SK-N-SH (cell line): ENCODE measurements around the gene RPP30. TPM values are rescaled to one million over a fixed set of nuclear protein-coding genes. Genes with fewer than 3 reads are reported as not detected.

Experiments used
- CTCF ChIA-PET: fragments of 300-600, 350-600 bp; formaldehyde crosslinking; extraction: SDS; loops from one replicate; lab custom pipeline; 2021; lab: Yijun Ruan, JAX
- POLR2A ChIA-PET: fragments of 350-600 bp; sonication (Branson Sonifier 250); formaldehyde crosslinking; extraction: SDS; loops from one replicate; lab custom pipeline; 2020; ENCODE audit warnings: antibody characterized with exemption, inconsistent platforms; lab: Yijun Ruan, JAX
- DNase-seq: peaks from one replicate; pipeline ENCODE4 v3.0.0; 2012
- H2AFZ ChIP-seq: fragments of 200-600 bp; sonication (generic); 2 replicates; pipeline ENCODE4 v1.8.1; 2016; ENCODE audit warnings: antibody characterized with exemption, mild to moderate bottlenecking, low read depth
- H3F3A ChIP-seq: fragments of 200-600 bp; sonication (generic); replicated peaks from 2 replicates; pipeline ENCODE3; 2016; ENCODE audit warnings: antibody characterized with exemption, mild to moderate bottlenecking; ENCODE audit not compliant: insufficient read depth
- H3K27ac ChIP-seq, 2 experiments: fragments of 200-500 bp in 1 of 2; fragments of 200-600 bp in 1 of 2; sonication (Bioruptor generic) in 1 of 2; sonication (generic), shearing (Covaris generic) in 1 of 2; 2 replicates each; pipeline versions ENCODE4 v1.5.1 to v1.6.1; 2014 to 2016; ENCODE audit warnings: low read depth in 2 of 2, inconsistent platforms in 1 of 2, low read length in 1 of 2, mild to moderate bottlenecking in 1 of 2, mixed read lengths in 1 of 2
- H3K27me3 ChIP-seq: fragments of 200-600 bp; sonication (generic), shearing (Covaris generic); 2 replicates; pipeline ENCODE4 v1.6.1; 2016; ENCODE audit warnings: mixed run types; ENCODE audit not compliant: insufficient read depth
- H3K36me3 ChIP-seq, 2 experiments: fragments of 200-500 bp in 1 of 2; fragments of 200-600 bp in 1 of 2; sonication (Bioruptor generic) in 1 of 2; sonication (generic) in 1 of 2; replicated peaks in 1 of 2; 2 replicates each; pipeline versions ENCODE3 to v1.5.1; 2014 to 2016; ENCODE audit warnings: low read length in 1 of 2, mild to moderate bottlenecking in 1 of 2; ENCODE audit not compliant: insufficient read depth in 2 of 2, control insufficient read depth in 1 of 2
- H3K4me1 ChIP-seq, 2 experiments: fragments of 200-500 bp in 1 of 2; fragments of 200-600 bp in 1 of 2; sonication (Bioruptor generic) in 1 of 2; sonication (generic), shearing (Covaris generic) in 1 of 2; 2 replicates each; pipeline versions ENCODE4 v1.5.1 to v1.6.1; 2014 to 2016; ENCODE audit warnings: low read depth in 1 of 2, low read length in 1 of 2, mixed run types in 1 of 2; ENCODE audit not compliant: insufficient read depth in 2 of 2, control insufficient read depth in 1 of 2
- H3K4me2 ChIP-seq: fragments of 200-600 bp; sonication (generic), shearing (Covaris generic); 2 replicates; pipeline ENCODE4 v1.6.1; 2017; ENCODE audit warnings: mixed run types
- H3K4me3 ChIP-seq, 2 experiments: fragments of 200-500 bp in 1 of 2; fragments of 200-600 bp in 1 of 2; sonication (Bioruptor generic) in 1 of 2; sonication (generic), shearing (Covaris generic) in 1 of 2; 2 replicates each; pipeline versions ENCODE4 v1.5.1 to v1.8.1; 2014 to 2016; ENCODE audit warnings: low read depth in 2 of 2, inconsistent platforms in 1 of 2, low read length in 1 of 2, mild to moderate bottlenecking in 1 of 2, mixed read lengths in 1 of 2, moderate library complexity in 1 of 2
- H3K79me2 ChIP-seq: fragments of 200-600 bp; sonication (generic); 2 replicates; pipeline ENCODE4 v1.8.1; 2017; ENCODE audit warnings: mild to moderate bottlenecking; ENCODE audit not compliant: insufficient read depth
- H3K9ac ChIP-seq: fragments of 200-600 bp; sonication (generic); 2 replicates; pipeline ENCODE4 v1.6.1; 2017; ENCODE audit warnings: mixed run types
- H3K9me2 ChIP-seq: fragments of 200-600 bp; sonication (generic); 2 replicates; pipeline ENCODE4 v1.6.1; 2017; ENCODE audit warnings: mixed run types
- H3K9me3 ChIP-seq: fragments of 200-600 bp; sonication (generic); 2 replicates; pipeline ENCODE4 v1.6.1; 2017; ENCODE audit warnings: mixed run types, mild to moderate bottlenecking, moderate library complexity
- H4K20me1 ChIP-seq: fragments of 200-600 bp; sonication (generic); 2 replicates; pipeline ENCODE4 v1.6.1; 2017; ENCODE audit warnings: mild to moderate bottlenecking, mixed run types; ENCODE audit not compliant: insufficient read depth
- CHD2 ChIP-seq: fragments of 150-350 bp; IDR thresholded peaks from 2 replicates; pipeline ENCODE4 v1.6.1; 2018; ENCODE audit warnings: low read length; ENCODE audit not compliant: partially characterized antibody
- CTCF ChIP-seq: fragments of 200-600 bp; sonication (generic); IDR thresholded peaks from 2 replicates; pipeline ENCODE4 v1.6.1; 2017; ENCODE audit warnings: antibody characterized with exemption, mild to moderate bottlenecking, moderate library complexity
- EP300 ChIP-seq, 2 experiments: IDR thresholded peaks; 2 replicates each; pipeline versions ENCODE4 v1.4.0 to v1.6.1; 2012; ENCODE audit warnings: borderline replicate concordance in 1 of 2, low read depth in 1 of 2, low read length in 1 of 2
- EZH2phosphoT487 ChIP-seq: fragments of 200-600 bp; sonication (generic); IDR thresholded peaks from 2 replicates; pipeline ENCODE4 v1.6.1; 2017; ENCODE audit warnings: low read depth, mixed run types, mild to moderate bottlenecking, antibody characterized with exemption, moderate library complexity, borderline replicate concordance
- FOSL2 ChIP-seq: IDR thresholded peaks from 2 replicates; pipeline ENCODE4 v1.4.0; 2012; ENCODE audit warnings: low read depth, mild to moderate bottlenecking, moderate library complexity, borderline replicate concordance
- FOXJ3 ChIP-seq: sonication (generic); formaldehyde crosslinking; IDR thresholded peaks from 2 replicates; pipeline ENCODE4 v1.5.1; 2020; ENCODE audit warnings: mild to moderate bottlenecking, missing genetic modification reagents
- GATA2 ChIP-seq: sonication (generic); formaldehyde crosslinking; IDR thresholded peaks from 2 replicates; pipeline ENCODE4 v1.5.0; 2020; ENCODE audit warnings: mild to moderate bottlenecking, missing genetic modification reagents
- JUND ChIP-seq: IDR thresholded peaks from 2 replicates; pipeline ENCODE4 v1.4.0; 2012
- MEF2A ChIP-seq: IDR thresholded peaks from 2 replicates; pipeline ENCODE4 v1.4.0; 2012; ENCODE audit warnings: low read depth, borderline replicate concordance
- NFIC ChIP-seq: IDR thresholded peaks from 2 replicates; pipeline ENCODE4 v1.4.0; 2012; ENCODE audit warnings: borderline replicate concordance
- RAD21 ChIP-seq: IDR thresholded peaks from 2 replicates; pipeline ENCODE4 v1.6.1; 2012; ENCODE audit warnings: mild to moderate bottlenecking, low read length
- RCOR1 ChIP-seq: fragments of 150-350 bp; IDR thresholded peaks from 2 replicates; pipeline ENCODE4 v1.6.1; 2017; ENCODE audit warnings: antibody characterized with exemption, low read length
- RXRA ChIP-seq: IDR thresholded peaks from 2 replicates; pipeline ENCODE4 v1.4.0; 2012; ENCODE audit warnings: low read depth, mild to moderate bottlenecking, borderline replicate concordance
- SIN3A ChIP-seq: IDR thresholded peaks from 2 replicates; pipeline ENCODE4 v1.6.1; 2012; ENCODE audit warnings: low read depth, mild to moderate bottlenecking, low read length, moderate library complexity, borderline replicate concordance
- SMC3 ChIP-seq: IDR thresholded peaks from 2 replicates; pipeline ENCODE4 v1.6.1; 2012; ENCODE audit warnings: low read depth, low read length, improper control_type of control experiment
- TEAD4 ChIP-seq: IDR thresholded peaks from 2 replicates; pipeline ENCODE4 v1.4.0; 2012; ENCODE audit warnings: mild to moderate bottlenecking, borderline replicate concordance; ENCODE audit not compliant: insufficient read depth
- USF2 ChIP-seq: fragments of 150-350 bp; IDR thresholded peaks from 2 replicates; pipeline ENCODE4 v1.6.1; 2017; ENCODE audit warnings: antibody characterized with exemption, low read length, low read depth, borderline replicate concordance
- WGBS: methylation state at CpG from one replicate; pipeline ENCODE4 v1.1.6; 2017; ENCODE audit warnings: low lambda C conversion rate; 5-methylcytosine and 5-hydroxymethylcytosine counted together
- polyA plus RNA-seq, 3 experiments: library from polyadenylated mRNA; depleted of rRNA; stranded (reverse); fragments of >200 nt; gene quantifications; 2 replicates each; pipeline ENCODE4 v1.2.3, GENCODE V29; 2012
- TF ChIP-seq, protein P1 (sequence below): IDR thresholded peaks from 2 replicates; pipeline ENCODE4 v1.6.1; 2012; ENCODE audit warnings: mild to moderate bottlenecking, low read depth, low read length, moderate library complexity
- TF ChIP-seq, protein P2 (sequence below): IDR thresholded peaks from 2 replicates; pipeline ENCODE4 v1.4.0; 2012; ENCODE audit warnings: low read depth

RPP30 gene
- polyA plus RNA-seq, 1 of the 3 experiments (the other 2 are of a cell fraction), result 16.7 TPM

GRCh38 chr10:90919683-90920574, 48.2 kb downstream of the RPP30 start:
- Histone ChIP-seq H3K36me3 (peaks cover 3 to 23% of the 10 kb centered on the region in 2 experiments), H3K9me3 (no peaks in the 10 kb centered on the region), H3K27me3 (no peaks in the 10 kb centered on the region), H3K27ac (peak overlapping the region; percentile 62 to 81; a peak in 3 of 4 replicates), H2AFZ (no peak overlapping the region), H4K20me1 (no peaks in the 10 kb centered on the region), H3K4me1 (peaks cover 10 to 15% of the 10 kb centered on the region in 2 experiments), H3K4me2 (peak overlapping the region; percentile 42; the same call in 1 of the 2 replicates), H3K4me3 (peak overlapping the region; percentile 43 to 53; a peak in 3 of 4 replicates), H3F3A (peaks cover 38% of the 10 kb centered on the region), H3K9ac (peak overlapping the region; percentile 53), H3K79me2 (peaks cover 11% of the 10 kb centered on the region; the same call in 1 of the 2 replicates), H3K9me2 (no peaks in the 10 kb centered on the region)
- no peak for TF ChIP-seq FOSL2
- TF ChIP-seq RXRA, result no peak
- TF ChIP-seq NFIC, result no peak
- no peak for TF ChIP-seq RAD21
- no peak for TF ChIP-seq TEAD4
- TF ChIP-seq EZH2phosphoT487, result no peak
- no peak for TF ChIP-seq MEF2A
- TF ChIP-seq, protein P1, sequence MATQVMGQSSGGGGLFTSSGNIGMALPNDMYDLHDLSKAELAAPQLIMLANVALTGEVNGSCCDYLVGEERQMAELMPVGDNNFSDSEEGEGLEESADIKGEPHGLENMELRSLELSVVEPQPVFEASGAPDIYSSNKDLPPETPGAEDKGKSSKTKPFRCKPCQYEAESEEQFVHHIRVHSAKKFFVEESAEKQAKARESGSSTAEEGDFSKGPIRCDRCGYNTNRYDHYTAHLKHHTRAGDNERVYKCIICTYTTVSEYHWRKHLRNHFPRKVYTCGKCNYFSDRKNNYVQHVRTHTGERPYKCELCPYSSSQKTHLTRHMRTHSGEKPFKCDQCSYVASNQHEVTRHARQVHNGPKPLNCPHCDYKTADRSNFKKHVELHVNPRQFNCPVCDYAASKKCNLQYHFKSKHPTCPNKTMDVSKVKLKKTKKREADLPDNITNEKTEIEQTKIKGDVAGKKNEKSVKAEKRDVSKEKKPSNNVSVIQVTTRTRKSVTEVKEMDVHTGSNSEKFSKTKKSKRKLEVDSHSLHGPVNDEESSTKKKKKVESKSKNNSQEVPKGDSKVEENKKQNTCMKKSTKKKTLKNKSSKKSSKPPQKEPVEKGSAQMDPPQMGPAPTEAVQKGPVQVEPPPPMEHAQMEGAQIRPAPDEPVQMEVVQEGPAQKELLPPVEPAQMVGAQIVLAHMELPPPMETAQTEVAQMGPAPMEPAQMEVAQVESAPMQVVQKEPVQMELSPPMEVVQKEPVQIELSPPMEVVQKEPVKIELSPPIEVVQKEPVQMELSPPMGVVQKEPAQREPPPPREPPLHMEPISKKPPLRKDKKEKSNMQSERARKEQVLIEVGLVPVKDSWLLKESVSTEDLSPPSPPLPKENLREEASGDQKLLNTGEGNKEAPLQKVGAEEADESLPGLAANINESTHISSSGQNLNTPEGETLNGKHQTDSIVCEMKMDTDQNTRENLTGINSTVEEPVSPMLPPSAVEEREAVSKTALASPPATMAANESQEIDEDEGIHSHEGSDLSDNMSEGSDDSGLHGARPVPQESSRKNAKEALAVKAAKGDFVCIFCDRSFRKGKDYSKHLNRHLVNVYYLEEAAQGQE, result no peak
- TF ChIP-seq SIN3A, result no peak
- no peak for TF ChIP-seq EP300 (IDR thresholded peaks at IDR 0.05; ENCODE audit: borderline replicate concordance in 1 of 2, low read depth in 1 of 2, low read length in 1 of 2)
- TF ChIP-seq FOXJ3, result no peak
- no peak for TF ChIP-seq CHD2
- TF ChIP-seq GATA2 (CRISPR knock-in tag), result no peak
- no peak for TF ChIP-seq SMC3
- TF ChIP-seq CTCF, result no peak
- TF ChIP-seq, protein P2, sequence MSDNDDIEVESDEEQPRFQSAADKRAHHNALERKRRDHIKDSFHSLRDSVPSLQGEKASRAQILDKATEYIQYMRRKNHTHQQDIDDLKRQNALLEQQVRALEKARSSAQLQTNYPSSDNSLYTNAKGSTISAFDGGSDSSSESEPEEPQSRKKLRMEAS, result no peak
- TF ChIP-seq USF2, result no peak
- TF ChIP-seq JUND, result no peak
- no peak for TF ChIP-seq RCOR1
- ChIA-PET POLR2A (no interaction called here), CTCF (interaction anchor here (0.6 to 3.6 kb wide), 12 partner anchors 8 to 1000 kb away, joined by 3 to 21 read pairs (median 3); no protein-coding TSS in a partner anchor)
- WGBS, result 88% methylated on average over 8 of the region's 8 CpGs
- no peak for DNase-seq
